Upper lobe of left lung (tissue), 6 donors: Measurements from ENCODE around the gene CENATAC. TPM values are rescaled to one million over a fixed set of nuclear protein-coding genes. Genes with fewer than 3 reads are reported as not detected.
"Not testable (repeated sequence)": the region's sequence is repeated elsewhere in the genome, so short reads cannot be mapped to it uniquely, and the experiment has no call there.

Source experiments
- ATAC-seq, 2 donors: fragments of 200-7000 bp; cut with Tn5 transposase; one replicate each; pipeline ENCODE4 v1.9.1; 2022; ENCODE audit warnings: mild to moderate bottlenecking in 2 of 2, moderate library complexity in 2 of 2; ENCODE audit not compliant: low FRiP score in 2 of 2
- DNase-seq, 2 donors: peaks; one replicate each; pipeline ENCODE4 v3.0.0-alpha.2; 2019 to 2020
- H3K27ac ChIP-seq, 4 donors: fragments of 200-600 bp; sonication (generic); one replicate each; pipeline ENCODE4 v1.5.1; 2016 to 2019
- H3K27me3 ChIP-seq, 4 donors: fragments of 200-600 bp; sonication (generic); one replicate each; pipeline ENCODE4 v1.5.1; 2017 to 2019
- H3K36me3 ChIP-seq, 4 donors: fragments of 200-600 bp; sonication (generic); one replicate each; pipeline ENCODE4 v1.5.1; 2016 to 2019
- H3K4me1 ChIP-seq, 4 donors: fragments of 200-600 bp; sonication (generic); one replicate each; pipeline ENCODE4 v1.5.1; 2018 to 2019
- H3K4me3 ChIP-seq, 4 donors: fragments of 200-600 bp; sonication (generic); one replicate each; pipeline ENCODE4 v1.5.1; 2017 to 2019; ENCODE audit warnings: mild to moderate bottlenecking in 2 of 4, moderate library complexity in 1 of 4
- H3K9me3 ChIP-seq, 4 donors: fragments of 200-600 bp; sonication (generic); one replicate each; pipeline ENCODE4 v1.5.1; 2018 to 2019
- EP300 ChIP-seq, 4 donors: sonication (generic); formaldehyde crosslinking; IDR thresholded peaks; one replicate each; pipeline ENCODE4 v1.5.1; 2017; ENCODE audit warnings: antibody characterized with exemption in 4 of 4, control low read depth in 2 of 4
- POLR2A ChIP-seq, 4 donors: fragments of 450-650 bp; IDR thresholded peaks; one replicate each; pipeline ENCODE4 v1.5.1; 2016 to 2017; ENCODE audit warnings: antibody characterized with exemption in 4 of 4, mild to moderate bottlenecking in 2 of 4
- POLR2AphosphoS5 ChIP-seq, 2 donors: sonication (generic); formaldehyde crosslinking; IDR thresholded peaks; one replicate each; pipeline ENCODE4 v1.5.1; 2017; ENCODE audit warnings: antibody characterized with exemption in 2 of 2
- WGBS, 2 donors: methylation state at CpG; one replicate each; pipeline ENCODE4 v1.1.5; 2017 to 2018; 5-methylcytosine and 5-hydroxymethylcytosine counted together
- total RNA-seq, 6 donors: library from RNA; depleted of rRNA in 4 of 6; stranded (reverse); fragments of >200 nt in 4 of 6; gene quantifications; one replicate each; pipeline versions ENCODE4 v1.1.0 to v1.2.1, GENCODE V29; 2016 to 2021
- TF ChIP-seq, protein P1 (sequence below), 6 experiments: fragments of 450-650 bp in 4 of 6; fragments of 200-600 bp in 2 of 6; sonication (generic) in 2 of 6; IDR thresholded peaks; one replicate each; pipeline ENCODE4 v1.5.1; 2016 to 2019; ENCODE audit warnings: antibody characterized with exemption in 6 of 6
- donor health status: DM: no; HTN: no; CAD: no; lungs with moderate emphysema.
- donor health status: DM: no; HTN: yes; CAD: no; lungs with severe emphysema.

The CENATAC gene
- total RNA-seq: 100 to 1,000 TPM in 3 of 6 donors, 10 to 100 TPM in 3; 44.3 to 407 (median 94.3) TPM

GRCh38 chr11:118997627-118998387 is at the start of gene CENATAC:
Gene CENATAC (plus strand): TSS chr11:118998138. CDS start chr11:118998198, 60 bp downstream.
- ATAC-seq: peak; percentile 98 to 100
- peak within 1 kb of the TSS; percentile 80 to 92 (median 89) for H3K27ac ChIP-seq
- H3K4me3 ChIP-seq: peak within 1 kb of the TSS; percentile 89 to 94 (median 92)
- peaks cover 0 to 33% (median 20%) of the 10 kb centered on the region in 4 donors for H3K36me3 ChIP-seq
- 0% methylated on average over 5 to 34 of the region's 54 CpGs for WGBS, 2 donors
- no peaks in the 10 kb centered on the region for H3K27me3 ChIP-seq
- no peaks in the 10 kb centered on the region for H3K9me3 ChIP-seq
- TF ChIP-seq EP300 (IDR thresholded peaks at IDR 0.05) (no peak), POLR2A (IDR thresholded peaks at IDR 0.05) (peak in 3 of 4 donors; percentile 63 to 88 (median 86)), POLR2AphosphoS5 (IDR thresholded peaks at IDR 0.05) (peak; percentile 87 to 89)
- TF ChIP-seq, protein P1, sequence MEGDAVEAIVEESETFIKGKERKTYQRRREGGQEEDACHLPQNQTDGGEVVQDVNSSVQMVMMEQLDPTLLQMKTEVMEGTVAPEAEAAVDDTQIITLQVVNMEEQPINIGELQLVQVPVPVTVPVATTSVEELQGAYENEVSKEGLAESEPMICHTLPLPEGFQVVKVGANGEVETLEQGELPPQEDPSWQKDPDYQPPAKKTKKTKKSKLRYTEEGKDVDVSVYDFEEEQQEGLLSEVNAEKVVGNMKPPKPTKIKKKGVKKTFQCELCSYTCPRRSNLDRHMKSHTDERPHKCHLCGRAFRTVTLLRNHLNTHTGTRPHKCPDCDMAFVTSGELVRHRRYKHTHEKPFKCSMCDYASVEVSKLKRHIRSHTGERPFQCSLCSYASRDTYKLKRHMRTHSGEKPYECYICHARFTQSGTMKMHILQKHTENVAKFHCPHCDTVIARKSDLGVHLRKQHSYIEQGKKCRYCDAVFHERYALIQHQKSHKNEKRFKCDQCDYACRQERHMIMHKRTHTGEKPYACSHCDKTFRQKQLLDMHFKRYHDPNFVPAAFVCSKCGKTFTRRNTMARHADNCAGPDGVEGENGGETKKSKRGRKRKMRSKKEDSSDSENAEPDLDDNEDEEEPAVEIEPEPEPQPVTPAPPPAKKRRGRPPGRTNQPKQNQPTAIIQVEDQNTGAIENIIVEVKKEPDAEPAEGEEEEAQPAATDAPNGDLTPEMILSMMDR (IDR thresholded peaks at IDR 0.05): peak in 3 of 6 experiments; percentile 40 to 51 (median 45)
- H3K4me1 ChIP-seq: peaks cover 19 to 30% (median 22%) of the 10 kb centered on the region in 4 donors
- DNase-seq: peak; percentile 97 to 99

DNA sequence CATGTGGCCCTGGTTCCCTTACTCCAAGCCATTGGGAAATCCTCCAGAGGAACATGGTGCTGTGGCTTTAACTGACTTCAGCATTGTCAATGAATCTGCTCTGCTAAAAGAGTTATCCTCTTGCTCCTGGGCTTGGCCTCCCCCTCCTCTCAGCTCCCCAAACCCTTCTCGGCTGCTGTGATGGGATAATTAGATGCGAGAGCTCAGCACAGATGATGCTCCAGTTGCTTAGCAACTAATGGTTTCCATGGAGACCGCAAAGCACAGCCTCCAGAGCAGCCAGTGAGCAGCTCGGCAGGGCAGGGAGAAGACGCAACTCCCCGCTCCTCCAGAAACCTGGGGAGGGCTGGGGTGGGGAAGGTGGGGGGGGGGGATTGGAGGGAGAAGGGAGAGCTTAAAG is 44.7 kb upstream of the CENATAC start:
- no peak for ATAC-seq
- no peaks in the 10 kb centered on the region for H3K9me3 ChIP-seq
- WGBS, 2 donors: 55 to 69% methylated on average over 2 to 6 of the region's 6 CpGs
- H3K4me1 ChIP-seq: no peaks in the 10 kb centered on the region
- no peak overlapping the region for H3K4me3 ChIP-seq
- DNase-seq: no peak
- H3K36me3 ChIP-seq: no peaks in the 10 kb centered on the region
- no peak overlapping the region for H3K27ac ChIP-seq
- TF ChIP-seq, protein P1 (IDR thresholded peaks at IDR 0.05): no peak
- TF ChIP-seq EP300 (IDR thresholded peaks at IDR 0.05): no peak
- TF ChIP-seq POLR2A (IDR thresholded peaks at IDR 0.05): no peak
- no peak for TF ChIP-seq POLR2AphosphoS5 (IDR thresholded peaks at IDR 0.05)
- H3K27me3 ChIP-seq: no peaks in the 10 kb centered on the region

GRCh38 chr11:118953976-118954375 is 44.0 kb upstream of the CENATAC start:
- H3K9me3 ChIP-seq, DNase-seq, H3K4me1 ChIP-seq, H3K27ac ChIP-seq, ATAC-seq, H3K4me3 ChIP-seq, H3K27me3 ChIP-seq, H3K36me3 ChIP-seq: not testable (repeated sequence)
- WGBS, 2 donors: 66 to 79% methylated on average over 6 of the region's 6 CpGs

DNA sequence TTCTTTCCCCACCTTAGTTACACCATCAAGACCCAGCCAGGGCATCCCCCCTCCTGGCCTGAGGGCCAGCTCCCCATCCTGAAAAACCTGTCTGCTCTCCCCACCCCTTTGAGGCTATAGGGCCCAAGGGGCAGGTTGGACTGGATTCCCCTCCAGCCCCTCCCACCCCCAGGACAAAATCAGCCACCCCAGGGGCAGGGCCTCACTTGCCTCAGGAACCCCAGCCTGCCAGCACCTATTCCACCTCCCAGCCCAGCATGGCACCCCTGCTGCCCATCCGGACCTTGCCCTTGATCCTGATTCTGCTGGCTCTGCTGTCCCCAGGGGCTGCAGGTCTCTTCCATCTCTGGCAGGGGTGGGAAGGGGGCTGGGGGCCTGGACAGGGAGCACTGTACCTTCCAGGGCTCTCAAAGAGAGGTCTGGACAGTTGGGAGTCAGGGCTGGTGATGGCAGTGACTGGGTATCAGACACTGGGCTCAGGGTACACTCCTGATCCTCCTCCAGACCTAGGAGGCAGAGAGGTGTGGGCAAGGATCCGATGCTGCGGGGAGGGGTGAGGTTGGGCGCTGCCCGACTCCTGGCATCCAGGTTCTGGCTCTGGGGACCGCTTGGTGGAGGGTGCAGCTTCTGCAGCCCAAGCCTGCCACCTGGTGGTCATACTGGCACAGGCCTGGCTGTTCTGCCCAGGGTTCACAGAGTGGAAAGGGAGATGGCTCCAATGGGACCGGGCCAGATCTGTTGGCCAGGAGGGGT is 41.7 kb upstream of the CENATAC start, which contains the start of gene UPK2:
Gene UPK2, plus strand, starts transcription at position 205 of the 753 bp plus-strand sequence. Its CDS starts 53 bp downstream, at position 258.
- peak; percentile 86 to 90 for DNase-seq
- ATAC-seq: peak; percentile 93 to 94
- Histone ChIP-seq H3K27ac (no peak within 1 kb of the TSS), H3K36me3 (no peaks in the 10 kb centered on the region), H3K27me3 (no peaks in the 10 kb centered on the region), H3K9me3 (no peaks in the 10 kb centered on the region), H3K4me1 (no peaks in the 10 kb centered on the region), H3K4me3 (no peak within 1 kb of the TSS)
- WGBS, 2 donors: 14 to 40% methylated on average over 1 of the region's 7 CpGs
- TF ChIP-seq POLR2A (IDR thresholded peaks at IDR 0.05) (no peak), EP300 (IDR thresholded peaks at IDR 0.05) (no peak), POLR2AphosphoS5 (IDR thresholded peaks at IDR 0.05) (no peak)
- TF ChIP-seq, protein P1 (IDR thresholded peaks at IDR 0.05): peak; percentile 90 to 99 (median 98)

DNA sequence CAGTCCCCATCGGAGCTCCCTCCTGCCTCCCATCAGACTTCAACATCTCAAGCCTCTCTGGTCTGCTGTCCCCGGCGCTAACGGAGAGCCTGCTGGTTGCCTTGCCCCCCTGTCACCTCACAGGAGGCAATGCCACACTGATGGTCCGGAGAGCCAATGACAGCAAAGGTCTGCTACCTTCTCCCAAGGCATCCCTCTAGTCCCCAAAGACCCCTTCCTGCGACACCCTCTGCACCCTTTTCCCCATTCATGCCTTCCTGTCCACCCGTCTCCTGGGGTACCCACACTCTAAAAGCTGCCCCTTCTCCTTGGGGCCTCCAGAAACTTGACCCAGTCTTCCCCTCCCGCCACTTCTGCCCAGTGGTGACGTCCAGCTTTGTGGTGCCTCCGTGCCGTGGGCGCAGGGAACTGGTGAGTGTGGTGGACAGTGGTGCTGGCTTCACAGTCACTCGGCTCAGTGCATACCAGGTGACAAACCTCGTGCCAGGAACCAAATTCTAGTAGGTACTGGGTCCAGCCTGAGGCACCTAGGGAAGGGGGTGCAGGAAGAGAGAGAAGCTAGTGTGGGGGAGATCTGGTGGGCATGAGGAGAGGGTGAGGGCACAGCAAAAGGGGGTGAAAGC is 41.0 kb upstream of the CENATAC start:
- 53 to 57% methylated on average over 13 to 14 of the region's 14 CpGs for WGBS, 2 donors
- Histone ChIP-seq H3K27ac (no peak overlapping the region), H3K9me3 (no peaks in the 10 kb centered on the region), H3K27me3 (no peaks in the 10 kb centered on the region), H3K36me3 (no peaks in the 10 kb centered on the region), H3K4me3 (no peak overlapping the region), H3K4me1 (no peaks in the 10 kb centered on the region)
- TF ChIP-seq EP300 (IDR thresholded peaks at IDR 0.05): no peak
- no peak for TF ChIP-seq POLR2A (IDR thresholded peaks at IDR 0.05)
- TF ChIP-seq, protein P1 (IDR thresholded peaks at IDR 0.05): peak in 2 of 6 experiments; percentile 13 to 24
- peak in 1 of 2 donors; percentile 49 for DNase-seq
- ATAC-seq: no peak
